Endothelial cell of umbilical vein (primary cell): ENCODE data around the gene MINDY2.

Source experiments
- EZH2 ChIP-seq: IDR thresholded peaks from 2 replicates; pipeline ENCODE4 v1.6.1; 2012; ENCODE audit warnings: borderline replicate concordance, low read depth, mild to moderate bottlenecking, moderate library complexity, low read length, inconsistent platforms; ENCODE audit not compliant: severe bottlenecking
- POLR2A ChIP-seq: IDR thresholded peaks from 2 replicates; pipeline ENCODE4 v1.6.1; 2012; ENCODE audit warnings: low read depth, mild to moderate bottlenecking, control low read depth, low read length
- TF ChIP-seq, protein P1 (sequence below), 2 donors: IDR thresholded peaks; 1 replicate in 1 of 2; 2 replicates in 1 of 2; pipeline ENCODE4 v1.5.1; 2011; ENCODE audit warnings: low read length in 2 of 2, mild to moderate bottlenecking in 2 of 2, moderate library complexity in 2 of 2, control low read depth in 1 of 2, inconsistent platforms in 1 of 2, low read depth in 1 of 2; ENCODE audit not compliant: insufficient read depth in 1 of 2; ENCODE audit errors: extremely low read depth in 1 of 2
- TF ChIP-seq, protein P2 (sequence below): IDR thresholded peaks from 2 replicates; pipeline ENCODE4 v1.6.1; 2011; ENCODE audit not compliant: insufficient read depth, insufficient read length

DNA sequence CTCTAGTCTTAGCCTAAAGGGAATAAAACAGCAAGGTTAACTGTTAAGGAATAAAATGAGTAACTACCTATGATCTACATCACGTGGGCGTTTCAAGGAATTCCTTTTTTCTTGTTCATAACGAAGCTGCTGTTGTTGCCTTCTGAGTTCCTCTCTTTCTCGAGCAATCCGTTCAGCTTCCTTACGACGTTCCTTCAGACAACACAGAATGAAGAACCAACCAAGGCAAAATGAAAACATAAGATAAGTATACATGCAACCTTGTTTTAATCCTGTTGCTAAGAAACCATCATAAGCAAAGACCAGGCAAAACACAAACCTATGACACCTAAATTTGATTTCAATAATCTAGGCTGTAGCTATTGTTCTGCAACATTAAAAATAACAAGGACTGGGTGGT lies 118.3 kb downstream of the MINDY2 start:
- TF ChIP-seq EZH2 (no peak), POLR2A (no peak)
- TF ChIP-seq, protein P1, sequence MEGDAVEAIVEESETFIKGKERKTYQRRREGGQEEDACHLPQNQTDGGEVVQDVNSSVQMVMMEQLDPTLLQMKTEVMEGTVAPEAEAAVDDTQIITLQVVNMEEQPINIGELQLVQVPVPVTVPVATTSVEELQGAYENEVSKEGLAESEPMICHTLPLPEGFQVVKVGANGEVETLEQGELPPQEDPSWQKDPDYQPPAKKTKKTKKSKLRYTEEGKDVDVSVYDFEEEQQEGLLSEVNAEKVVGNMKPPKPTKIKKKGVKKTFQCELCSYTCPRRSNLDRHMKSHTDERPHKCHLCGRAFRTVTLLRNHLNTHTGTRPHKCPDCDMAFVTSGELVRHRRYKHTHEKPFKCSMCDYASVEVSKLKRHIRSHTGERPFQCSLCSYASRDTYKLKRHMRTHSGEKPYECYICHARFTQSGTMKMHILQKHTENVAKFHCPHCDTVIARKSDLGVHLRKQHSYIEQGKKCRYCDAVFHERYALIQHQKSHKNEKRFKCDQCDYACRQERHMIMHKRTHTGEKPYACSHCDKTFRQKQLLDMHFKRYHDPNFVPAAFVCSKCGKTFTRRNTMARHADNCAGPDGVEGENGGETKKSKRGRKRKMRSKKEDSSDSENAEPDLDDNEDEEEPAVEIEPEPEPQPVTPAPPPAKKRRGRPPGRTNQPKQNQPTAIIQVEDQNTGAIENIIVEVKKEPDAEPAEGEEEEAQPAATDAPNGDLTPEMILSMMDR (IDR thresholded peaks at IDR 0.05; ENCODE audit: extremely low read depth in 1 of 2, insufficient read depth in 1 of 2, low read depth in 1 of 2, low read length in 2 of 2) = no peak
- TF ChIP-seq, protein P2, sequence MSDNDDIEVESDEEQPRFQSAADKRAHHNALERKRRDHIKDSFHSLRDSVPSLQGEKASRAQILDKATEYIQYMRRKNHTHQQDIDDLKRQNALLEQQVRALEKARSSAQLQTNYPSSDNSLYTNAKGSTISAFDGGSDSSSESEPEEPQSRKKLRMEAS = no peak
